Measurements from ENCODE around the gene DNAJC5G. TPM values are rescaled to one million over a fixed set of nuclear protein-coding genes. Genes with fewer than 3 reads are reported as not detected.

DNAJC5G gene
- total RNA-seq, 1 experiment from 2014 or later = 0.37 TPM

DNA sequence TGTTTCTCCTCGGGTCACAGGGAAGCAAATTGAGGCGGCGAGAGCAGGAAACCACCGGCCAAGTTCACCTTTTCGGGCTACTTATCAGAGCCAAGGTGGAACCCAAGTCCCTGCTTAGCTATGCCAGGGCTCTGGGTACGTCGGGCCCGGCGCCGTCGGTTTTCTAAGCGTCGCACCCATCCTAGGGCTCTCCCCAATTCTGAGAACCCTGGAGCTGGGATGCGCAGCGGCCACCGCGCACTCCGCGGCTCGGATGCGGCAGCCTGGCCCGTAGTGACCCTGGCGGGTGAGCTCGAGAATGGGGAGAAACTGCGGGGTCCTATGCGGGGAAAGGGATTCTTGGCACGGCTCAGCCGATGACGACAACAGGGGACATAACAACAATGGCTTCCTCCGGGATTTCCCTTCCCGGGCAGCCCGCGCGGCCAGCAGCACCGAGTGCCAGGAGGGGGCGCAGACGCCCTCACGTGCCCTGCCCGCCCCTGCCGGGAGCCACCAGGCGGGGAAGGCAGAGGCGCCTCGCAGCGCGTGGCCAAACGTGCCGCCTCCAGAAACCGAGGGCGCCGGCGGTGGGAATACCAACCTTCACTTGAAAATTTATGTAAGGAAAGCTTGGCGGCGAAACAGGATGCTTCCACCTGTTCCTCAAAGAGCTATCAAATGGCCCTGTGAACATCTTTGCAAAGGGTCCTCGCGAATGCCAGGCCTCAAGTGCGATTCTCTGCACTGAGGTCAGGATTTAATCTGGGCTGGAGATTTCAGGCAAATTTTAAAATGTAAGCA is 10.3 kb upstream of the DNAJC5G start:
- H3K36me3 Mint-ChIP-seq (ENCODE audit: insufficient read depth in 1 of 3, low read depth in 3 of 3) = no peaks in the 10 kb centered on the region; a peak in 2 of 7 replicates
- Histone ChIP-seq H3K23ac (ENCODE audit: insufficient read length, low read depth, low read length) (no peak overlapping the region), H2BK12ac (ENCODE audit: insufficient read length, low read depth, low read length) (no peak overlapping the region), H3K27me3 (ENCODE audit: insufficient read depth, low read length) (peaks cover 40% of the 10 kb centered on the region; the same call in 1 of the 2 replicates), H3K18ac (ENCODE audit: insufficient read length, low read depth, low read length) (peak overlapping the region; percentile 87), H3T11ph (ENCODE audit: low read length) (no peak overlapping the region), H3K79me2 (ENCODE audit: insufficient read depth, low read length) (no peaks in the 10 kb centered on the region), H2AFZ (ENCODE audit: low read length) (no peak overlapping the region), H4K20me1 (ENCODE audit: control insufficient read depth, insufficient read depth, insufficient read length) (no peaks in the 10 kb centered on the region), H3K9ac (ENCODE audit: extremely low read depth, insufficient read length, low read length) (no peak overlapping the region), H2BK20ac (ENCODE audit: low read depth, low read length, poor library complexity, severe bottlenecking) (no peak overlapping the region), H3K9me3 (ENCODE audit: control insufficient read depth, low read depth, low read length) (no peaks in the 10 kb centered on the region), H3K56ac (ENCODE audit: insufficient read length, low read depth, low read length) (no peak overlapping the region), H3K4me1 (ENCODE audit: insufficient read depth, low read length) (no peaks in the 10 kb centered on the region; the same call in 1 of the 2 replicates), H3K4ac (ENCODE audit: low read depth, low read length) (no peak overlapping the region), H3K79me1 (ENCODE audit: insufficient read depth, low read depth, low read length, poor library complexity, severe bottlenecking) (no peaks in the 10 kb centered on the region), H2BK15ac (ENCODE audit: low read depth, low read length) (no peak overlapping the region), H2BK5ac (ENCODE audit: insufficient read length, low read length) (no peak overlapping the region), H4K91ac (ENCODE audit: insufficient read length, low read depth, low read length) (no peak overlapping the region), H4K8ac (replicated peaks; ENCODE audit: insufficient read length, low read depth, low read length) (no peak overlapping the region), H3K14ac (ENCODE audit: insufficient read depth, low read length) (peak overlapping the region; percentile 86; the same call in 1 of the 2 replicates), H2AK5ac (ENCODE audit: insufficient read length, low read length) (no peak overlapping the region), H3K4me2 (ENCODE audit: insufficient read depth, insufficient read length, low read length) (peak overlapping the region; percentile 44), H4K5ac (ENCODE audit: insufficient read length, low read depth, low read length) (no peak overlapping the region), H2BK120ac (ENCODE audit: low read depth, low read length, poor library complexity, severe bottlenecking) (no peak overlapping the region), H3K27ac (ENCODE audit: insufficient read length, low read depth, low read length) (no peak overlapping the region), H3K23me2 (ENCODE audit: insufficient read length, low read depth, low read length, poor library complexity, severe bottlenecking) (peaks cover 20% of the 10 kb centered on the region)
- peak; percentile 89 for DNase-seq
- TF ChIP-seq, protein P1, sequence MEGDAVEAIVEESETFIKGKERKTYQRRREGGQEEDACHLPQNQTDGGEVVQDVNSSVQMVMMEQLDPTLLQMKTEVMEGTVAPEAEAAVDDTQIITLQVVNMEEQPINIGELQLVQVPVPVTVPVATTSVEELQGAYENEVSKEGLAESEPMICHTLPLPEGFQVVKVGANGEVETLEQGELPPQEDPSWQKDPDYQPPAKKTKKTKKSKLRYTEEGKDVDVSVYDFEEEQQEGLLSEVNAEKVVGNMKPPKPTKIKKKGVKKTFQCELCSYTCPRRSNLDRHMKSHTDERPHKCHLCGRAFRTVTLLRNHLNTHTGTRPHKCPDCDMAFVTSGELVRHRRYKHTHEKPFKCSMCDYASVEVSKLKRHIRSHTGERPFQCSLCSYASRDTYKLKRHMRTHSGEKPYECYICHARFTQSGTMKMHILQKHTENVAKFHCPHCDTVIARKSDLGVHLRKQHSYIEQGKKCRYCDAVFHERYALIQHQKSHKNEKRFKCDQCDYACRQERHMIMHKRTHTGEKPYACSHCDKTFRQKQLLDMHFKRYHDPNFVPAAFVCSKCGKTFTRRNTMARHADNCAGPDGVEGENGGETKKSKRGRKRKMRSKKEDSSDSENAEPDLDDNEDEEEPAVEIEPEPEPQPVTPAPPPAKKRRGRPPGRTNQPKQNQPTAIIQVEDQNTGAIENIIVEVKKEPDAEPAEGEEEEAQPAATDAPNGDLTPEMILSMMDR (conservative IDR thresholded peaks at IDR 0.05) = peak; percentile 86
- H3K4me3 Mint-ChIP-seq = peak overlapping the region; percentile 64 to 88
- H3K9me3 Mint-ChIP-seq = no peaks in the 10 kb centered on the region; a peak in 2 of 5 replicates
- WGBS (ENCODE audit: extremely low coverage, insufficient read length, low lambda C conversion rate) = no CpG with 5 or more reads among the region's 56 CpGs
- no peak overlapping the region for H3K27ac Mint-ChIP-seq
- peaks cover 24% of the 10 kb centered on the region for H3K27me3 Mint-ChIP-seq (ENCODE audit: low read depth)
- H3K4me1 Mint-ChIP-seq = peaks cover 24 to 29% of the 10 kb centered on the region in 2 experiments
